SK-N-SH (cell line): ENCODE measurements around the gene SLC50A1. TPM values are rescaled to one million over a fixed set of nuclear protein-coding genes. Genes with fewer than 3 reads are reported as not detected.

Source experiments
- CTCF ChIA-PET: fragments of 300-600, 350-600 bp; formaldehyde crosslinking; extraction: SDS; loops from one replicate; lab custom pipeline; 2021; lab: Yijun Ruan, JAX
- POLR2A ChIA-PET: fragments of 350-600 bp; sonication (Branson Sonifier 250); formaldehyde crosslinking; extraction: SDS; loops from one replicate; lab custom pipeline; 2020; ENCODE audit warnings: antibody characterized with exemption, inconsistent platforms; lab: Yijun Ruan, JAX
- DNase-seq: peaks from one replicate; pipeline ENCODE4 v3.0.0; 2012
- H2AFZ ChIP-seq: fragments of 200-600 bp; sonication (generic); 2 replicates; pipeline ENCODE4 v1.8.1; 2016; ENCODE audit warnings: antibody characterized with exemption, mild to moderate bottlenecking, low read depth
- H3F3A ChIP-seq: fragments of 200-600 bp; sonication (generic); replicated peaks from 2 replicates; pipeline ENCODE3; 2016; ENCODE audit warnings: antibody characterized with exemption, mild to moderate bottlenecking; ENCODE audit not compliant: insufficient read depth
- H3K27ac ChIP-seq, 2 experiments: fragments of 200-500 bp in 1 of 2; fragments of 200-600 bp in 1 of 2; sonication (Bioruptor generic) in 1 of 2; sonication (generic), shearing (Covaris generic) in 1 of 2; 2 replicates each; pipeline versions ENCODE4 v1.5.1 to v1.6.1; 2014 to 2016; ENCODE audit warnings: low read depth in 2 of 2, inconsistent platforms in 1 of 2, low read length in 1 of 2, mild to moderate bottlenecking in 1 of 2, mixed read lengths in 1 of 2
- H3K27me3 ChIP-seq: fragments of 200-600 bp; sonication (generic), shearing (Covaris generic); 2 replicates; pipeline ENCODE4 v1.6.1; 2016; ENCODE audit warnings: mixed run types; ENCODE audit not compliant: insufficient read depth
- H3K36me3 ChIP-seq, 2 experiments: fragments of 200-500 bp in 1 of 2; fragments of 200-600 bp in 1 of 2; sonication (Bioruptor generic) in 1 of 2; sonication (generic) in 1 of 2; replicated peaks in 1 of 2; 2 replicates each; pipeline versions ENCODE3 to v1.5.1; 2014 to 2016; ENCODE audit warnings: low read length in 1 of 2, mild to moderate bottlenecking in 1 of 2; ENCODE audit not compliant: insufficient read depth in 2 of 2, control insufficient read depth in 1 of 2
- H3K4me1 ChIP-seq, 2 experiments: fragments of 200-500 bp in 1 of 2; fragments of 200-600 bp in 1 of 2; sonication (Bioruptor generic) in 1 of 2; sonication (generic), shearing (Covaris generic) in 1 of 2; 2 replicates each; pipeline versions ENCODE4 v1.5.1 to v1.6.1; 2014 to 2016; ENCODE audit warnings: low read depth in 1 of 2, low read length in 1 of 2, mixed run types in 1 of 2; ENCODE audit not compliant: insufficient read depth in 2 of 2, control insufficient read depth in 1 of 2
- H3K4me2 ChIP-seq: fragments of 200-600 bp; sonication (generic), shearing (Covaris generic); 2 replicates; pipeline ENCODE4 v1.6.1; 2017; ENCODE audit warnings: mixed run types
- H3K4me3 ChIP-seq, 2 experiments: fragments of 200-500 bp in 1 of 2; fragments of 200-600 bp in 1 of 2; sonication (Bioruptor generic) in 1 of 2; sonication (generic), shearing (Covaris generic) in 1 of 2; 2 replicates each; pipeline versions ENCODE4 v1.5.1 to v1.8.1; 2014 to 2016; ENCODE audit warnings: low read depth in 2 of 2, inconsistent platforms in 1 of 2, low read length in 1 of 2, mild to moderate bottlenecking in 1 of 2, mixed read lengths in 1 of 2, moderate library complexity in 1 of 2
- H3K79me2 ChIP-seq: fragments of 200-600 bp; sonication (generic); 2 replicates; pipeline ENCODE4 v1.8.1; 2017; ENCODE audit warnings: mild to moderate bottlenecking; ENCODE audit not compliant: insufficient read depth
- H3K9ac ChIP-seq: fragments of 200-600 bp; sonication (generic); 2 replicates; pipeline ENCODE4 v1.6.1; 2017; ENCODE audit warnings: mixed run types
- H3K9me2 ChIP-seq: fragments of 200-600 bp; sonication (generic); 2 replicates; pipeline ENCODE4 v1.6.1; 2017; ENCODE audit warnings: mixed run types
- H3K9me3 ChIP-seq: fragments of 200-600 bp; sonication (generic); 2 replicates; pipeline ENCODE4 v1.6.1; 2017; ENCODE audit warnings: mixed run types, mild to moderate bottlenecking, moderate library complexity
- H4K20me1 ChIP-seq: fragments of 200-600 bp; sonication (generic); 2 replicates; pipeline ENCODE4 v1.6.1; 2017; ENCODE audit warnings: mild to moderate bottlenecking, mixed run types; ENCODE audit not compliant: insufficient read depth
- EP300 ChIP-seq, 2 experiments: IDR thresholded peaks; 2 replicates each; pipeline versions ENCODE4 v1.4.0 to v1.6.1; 2012; ENCODE audit warnings: borderline replicate concordance in 1 of 2, low read depth in 1 of 2, low read length in 1 of 2
- EZH2phosphoT487 ChIP-seq: fragments of 200-600 bp; sonication (generic); IDR thresholded peaks from 2 replicates; pipeline ENCODE4 v1.6.1; 2017; ENCODE audit warnings: low read depth, mixed run types, mild to moderate bottlenecking, antibody characterized with exemption, moderate library complexity, borderline replicate concordance
- FOXM1 ChIP-seq: IDR thresholded peaks from 2 replicates; pipeline ENCODE4 v1.4.0; 2012; ENCODE audit warnings: low read depth, mild to moderate bottlenecking
- GABPA ChIP-seq: IDR thresholded peaks from 2 replicates; pipeline ENCODE4 v1.4.0; 2012; ENCODE audit warnings: low read depth, mild to moderate bottlenecking
- IRF3 ChIP-seq: fragments of 150-350 bp; IDR thresholded peaks from 2 replicates; pipeline ENCODE4 v1.6.1; 2016; ENCODE audit warnings: mild to moderate bottlenecking, low read depth, low read length
- MXI1 ChIP-seq: IDR thresholded peaks from 2 replicates; pipeline ENCODE4 v1.6.1; 2012; ENCODE audit warnings: mild to moderate bottlenecking, low read depth, low read length, improper control_type of control experiment
- POLR2AphosphoS5 ChIP-seq: IDR thresholded peaks from 2 replicates; pipeline ENCODE4 v1.6.1; 2012; ENCODE audit warnings: low read depth, low read length
- RXRA ChIP-seq: IDR thresholded peaks from 2 replicates; pipeline ENCODE4 v1.4.0; 2012; ENCODE audit warnings: low read depth, mild to moderate bottlenecking, borderline replicate concordance
- SIN3A ChIP-seq: IDR thresholded peaks from 2 replicates; pipeline ENCODE4 v1.6.1; 2012; ENCODE audit warnings: low read depth, mild to moderate bottlenecking, low read length, moderate library complexity, borderline replicate concordance
- TCF12 ChIP-seq: IDR thresholded peaks from 2 replicates; pipeline ENCODE4 v1.4.0; 2012
- WGBS: methylation state at CpG from one replicate; pipeline ENCODE4 v1.1.6; 2017; ENCODE audit warnings: low lambda C conversion rate; 5-methylcytosine and 5-hydroxymethylcytosine counted together
- polyA plus RNA-seq, 3 experiments: library from polyadenylated mRNA; depleted of rRNA; stranded (reverse); fragments of >200 nt; gene quantifications; 2 replicates each; pipeline ENCODE4 v1.2.3, GENCODE V29; 2012

SLC50A1 gene
- polyA plus RNA-seq, 1 of the 3 experiments (the other 2 are of a cell fraction) = 58.4 TPM

DNA sequence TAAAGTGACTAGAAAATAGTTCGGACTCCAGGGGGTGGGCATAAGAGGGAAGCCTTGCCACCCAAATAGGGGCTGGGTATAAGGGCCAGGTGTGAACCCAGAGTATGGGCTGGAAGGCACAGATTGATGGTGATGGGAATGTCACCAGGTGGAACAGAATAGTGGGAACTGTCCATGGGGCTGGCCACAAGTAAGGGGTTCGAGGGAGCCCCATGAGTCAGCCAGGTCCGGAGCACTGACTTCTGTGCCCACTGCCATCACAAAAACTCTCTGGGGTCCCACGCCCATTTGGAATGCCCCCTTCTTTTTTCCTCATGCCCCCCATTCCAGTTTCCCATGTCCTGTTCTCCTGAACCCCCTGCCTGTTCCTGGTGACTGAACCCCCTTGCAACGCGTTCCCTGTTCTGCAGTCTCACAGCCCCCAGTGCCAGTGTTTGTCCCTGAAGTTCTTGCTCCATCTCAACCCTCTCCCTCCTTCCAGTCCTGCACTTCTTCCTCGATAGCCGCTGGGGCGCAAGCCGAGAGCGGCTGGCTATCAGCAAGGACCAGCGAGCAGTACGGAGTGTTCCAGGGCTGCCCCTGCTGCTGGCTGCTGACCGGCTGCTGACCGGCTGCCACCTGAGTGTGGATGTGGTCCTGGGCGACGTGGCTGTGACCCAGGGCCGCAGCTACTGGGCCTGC, 45.9 kb downstream of the SLC50A1 start:
- TF ChIP-seq TCF12 (no peak), POLR2AphosphoS5 (no peak), GABPA (no peak), MXI1 (no peak), FOXM1 (no peak), EP300 (IDR thresholded peaks at IDR 0.05; ENCODE audit: borderline replicate concordance in 1 of 2, low read depth in 1 of 2, low read length in 1 of 2) (no peak)
- no peaks in the 10 kb centered on the region for H4K20me1 ChIP-seq
- H3K79me2 ChIP-seq = no peaks in the 10 kb centered on the region
- H3K9ac ChIP-seq = no peak overlapping the region
- DNase-seq = no peak
- WGBS = 96% methylated on average over 10 of the region's 18 CpGs
- peaks cover 0 to 31% of the 10 kb centered on the region in 2 experiments; a peak in 1 of 4 replicates for H3K4me1 ChIP-seq
- peaks cover 1% of the 10 kb centered on the region for H3F3A ChIP-seq
- peaks cover 20 to 49% of the 10 kb centered on the region in 2 experiments for H3K36me3 ChIP-seq
- POLR2A ChIA-PET = no interaction called here
- no peak overlapping the region for H3K4me3 ChIP-seq
- no peaks in the 10 kb centered on the region for H3K9me2 ChIP-seq
- H3K4me2 ChIP-seq = no peak overlapping the region
- H2AFZ ChIP-seq = no peak overlapping the region
- CTCF ChIA-PET = interaction anchor here (1.2 to 9.6 kb wide), 6 partner anchors 9 to 90 kb away, joined by 4 to 203 read pairs (median 4); partner anchors contain the start of genes KRTCAP2 and THBS3
- no peak overlapping the region for H3K27ac ChIP-seq
- H3K9me3 ChIP-seq = no peaks in the 10 kb centered on the region
- H3K27me3 ChIP-seq = no peaks in the 10 kb centered on the region

DNA sequence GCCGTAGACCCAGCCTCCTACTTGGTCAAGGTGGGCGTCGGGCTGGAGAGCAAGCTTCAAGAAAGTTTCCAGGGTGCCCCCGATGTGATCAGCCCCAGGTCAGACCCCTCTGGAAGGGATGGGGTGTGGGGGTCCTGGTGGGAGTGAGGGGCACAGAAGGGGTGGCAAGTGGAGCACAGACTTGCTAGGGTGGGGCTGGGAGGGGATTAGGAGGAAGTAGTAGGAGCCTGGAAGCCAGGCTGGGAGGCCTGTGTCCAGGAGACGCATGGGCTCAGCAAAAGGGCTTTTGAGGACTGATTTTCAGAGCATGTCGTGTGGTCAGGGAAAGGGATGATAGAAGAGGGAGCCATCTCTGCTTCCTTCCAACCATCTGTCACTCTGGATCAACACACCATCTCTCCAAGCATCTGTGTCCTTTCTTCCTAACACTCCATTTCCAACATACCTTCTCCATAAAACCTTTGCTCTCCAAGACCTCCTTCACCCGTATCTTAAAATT, 46.4 kb downstream of the SLC50A1 start:
- H3K9me3 ChIP-seq = no peaks in the 10 kb centered on the region

More for the DNA sequence above, 46.4 kb downstream of the SLC50A1 start:
- Histone ChIP-seq H3K27me3 (no peaks in the 10 kb centered on the region), H3K9me2 (no peaks in the 10 kb centered on the region), H2AFZ (no peak overlapping the region), H3K27ac (no peak overlapping the region), H3K4me1 (peaks cover 0 to 26% of the 10 kb centered on the region in 2 experiments; a peak in 1 of 4 replicates), H3K4me2 (no peak overlapping the region), H3K9ac (no peak overlapping the region), H3K79me2 (no peaks in the 10 kb centered on the region), H3K4me3 (no peak overlapping the region), H3K36me3 (peaks cover 18 to 44% of the 10 kb centered on the region in 2 experiments), H3F3A (no peaks in the 10 kb centered on the region), H4K20me1 (no peaks in the 10 kb centered on the region)
- 94% methylated on average over 7 of the region's 7 CpGs for WGBS
- POLR2A ChIA-PET = no interaction called here
- no peak for DNase-seq
- CTCF ChIA-PET = interaction anchor here (1.2 to 1.6 kb wide), 4 partner anchors 9 to 91 kb away, joined by 4 to 5 read pairs (median 4); partner anchors contain the start of gene KRTCAP2
- TF ChIP-seq IRF3 (no peak), RXRA (no peak), EZH2phosphoT487 (no peak), SIN3A (no peak), MXI1 (no peak)
